EL (cell line): ENCODE results near the gene MUC5B.

ENCODE experiments used
- DNase-seq: peaks from one replicate; pipeline ENCODE4 v3.0.0-alpha.2; 2016

The MUC5B gene

DNA sequence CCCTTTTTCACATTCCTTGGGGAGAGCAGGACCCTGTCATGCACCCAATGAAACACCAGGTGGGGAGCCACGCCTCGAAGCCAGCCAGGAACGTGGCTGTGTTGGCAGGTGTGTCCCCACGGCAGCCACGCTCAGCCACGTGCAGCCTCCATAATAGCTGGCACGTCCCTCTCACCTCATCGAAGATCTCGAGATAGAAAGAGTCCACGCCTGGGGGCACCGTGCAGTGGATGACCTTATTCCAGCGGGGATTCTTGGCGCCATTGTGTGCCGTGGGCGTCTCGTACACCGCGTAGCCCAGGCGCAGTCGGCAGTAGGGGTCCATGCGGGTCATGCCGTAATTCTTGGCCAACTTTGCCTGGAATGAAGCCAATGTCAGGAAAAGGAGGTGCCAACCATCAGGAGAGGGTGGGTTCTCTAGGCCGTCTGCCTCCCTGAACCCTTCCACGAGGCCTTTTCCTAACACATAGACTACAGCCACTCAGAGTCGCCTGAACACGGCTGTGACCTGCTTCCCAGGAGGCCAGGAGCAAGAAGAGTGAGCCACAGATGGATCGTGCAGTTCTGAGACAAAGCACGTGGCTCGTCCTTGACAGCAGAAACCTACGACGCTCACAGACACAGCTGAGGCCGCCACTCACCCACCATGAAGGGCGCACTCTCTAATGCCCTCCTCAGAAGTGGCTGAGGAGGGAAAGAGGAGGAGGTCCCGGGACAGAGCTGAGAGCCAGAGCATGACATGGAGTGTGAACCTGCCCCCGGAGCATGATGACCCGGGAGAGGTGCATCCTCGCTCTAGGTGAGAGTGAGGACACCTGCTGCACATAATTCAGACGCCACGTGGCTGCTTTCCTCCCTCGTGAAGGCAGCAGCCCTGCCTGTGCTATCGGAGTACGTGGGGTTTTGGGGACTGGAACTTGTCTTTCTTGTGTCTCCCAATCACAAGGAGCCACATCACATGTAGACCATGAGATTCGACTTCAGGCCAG, 67.5 kb downstream of the MUC5B start:
- DNase-seq: no peak

DNA sequence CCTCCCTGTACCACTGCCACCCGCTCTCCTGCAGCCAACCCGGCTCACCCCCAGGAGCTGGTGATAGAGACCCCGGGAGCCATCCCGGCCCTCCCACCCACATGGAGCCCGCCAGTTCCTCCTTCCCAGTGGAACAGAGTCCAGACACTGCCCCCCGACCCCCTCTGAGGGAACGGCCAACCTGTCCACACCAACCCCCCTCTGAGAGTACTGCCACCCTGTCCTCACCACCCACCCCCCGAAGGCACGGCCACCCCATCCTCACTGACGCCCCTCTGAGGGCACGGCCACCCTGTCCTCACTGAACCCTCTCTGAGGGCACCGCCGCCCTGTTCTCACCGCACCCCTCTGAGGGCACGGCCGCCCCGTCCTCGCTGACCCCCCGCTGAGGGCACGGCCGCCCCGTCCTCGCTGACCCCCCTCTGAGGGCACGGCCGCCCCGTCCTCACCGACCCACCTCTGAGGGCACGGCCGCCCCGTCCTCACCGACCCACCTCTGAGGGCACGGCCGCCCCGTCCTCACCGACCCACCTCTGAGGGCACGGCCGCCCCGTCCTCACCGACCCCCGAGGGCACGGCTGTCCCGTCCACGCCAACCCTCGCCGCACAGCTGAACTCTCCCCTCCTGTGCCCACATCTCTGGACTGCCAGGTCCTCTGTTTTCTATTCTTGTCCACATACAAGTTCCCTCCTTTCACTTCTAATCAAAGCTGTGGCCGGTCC, 68.6 kb downstream of the MUC5B start:
- DNase-seq: no peak

DNA sequence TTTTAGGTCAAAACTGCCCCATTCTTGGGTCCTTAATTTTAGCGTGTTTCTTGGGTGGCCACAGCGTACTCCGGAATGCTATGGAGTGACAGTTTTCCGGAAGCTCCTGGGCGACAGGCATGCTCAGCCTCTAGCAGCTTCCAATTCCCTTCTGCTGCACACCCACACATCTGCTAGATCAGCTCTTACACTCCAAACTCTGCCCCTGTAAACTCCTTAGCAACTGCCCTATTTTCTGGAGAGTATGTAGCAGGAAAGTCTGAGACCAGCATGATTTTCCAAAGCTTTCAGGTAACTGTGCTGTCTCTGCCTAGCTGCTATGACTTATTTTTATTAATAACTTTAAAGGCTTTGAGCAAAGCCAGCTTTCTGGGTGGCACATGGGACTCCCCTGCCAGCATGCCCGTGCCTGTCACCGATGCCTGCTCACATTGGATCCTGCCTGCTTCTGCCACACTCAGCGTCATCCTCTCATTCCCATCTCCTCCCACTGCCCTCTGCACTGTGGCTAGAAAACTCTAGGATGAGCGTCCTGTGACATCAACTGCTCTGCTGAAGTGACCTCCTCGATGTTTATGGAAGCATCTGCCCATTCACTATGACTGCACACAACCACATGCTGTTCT, 69.3 kb downstream of the MUC5B start:
- no peak for DNase-seq

DNA sequence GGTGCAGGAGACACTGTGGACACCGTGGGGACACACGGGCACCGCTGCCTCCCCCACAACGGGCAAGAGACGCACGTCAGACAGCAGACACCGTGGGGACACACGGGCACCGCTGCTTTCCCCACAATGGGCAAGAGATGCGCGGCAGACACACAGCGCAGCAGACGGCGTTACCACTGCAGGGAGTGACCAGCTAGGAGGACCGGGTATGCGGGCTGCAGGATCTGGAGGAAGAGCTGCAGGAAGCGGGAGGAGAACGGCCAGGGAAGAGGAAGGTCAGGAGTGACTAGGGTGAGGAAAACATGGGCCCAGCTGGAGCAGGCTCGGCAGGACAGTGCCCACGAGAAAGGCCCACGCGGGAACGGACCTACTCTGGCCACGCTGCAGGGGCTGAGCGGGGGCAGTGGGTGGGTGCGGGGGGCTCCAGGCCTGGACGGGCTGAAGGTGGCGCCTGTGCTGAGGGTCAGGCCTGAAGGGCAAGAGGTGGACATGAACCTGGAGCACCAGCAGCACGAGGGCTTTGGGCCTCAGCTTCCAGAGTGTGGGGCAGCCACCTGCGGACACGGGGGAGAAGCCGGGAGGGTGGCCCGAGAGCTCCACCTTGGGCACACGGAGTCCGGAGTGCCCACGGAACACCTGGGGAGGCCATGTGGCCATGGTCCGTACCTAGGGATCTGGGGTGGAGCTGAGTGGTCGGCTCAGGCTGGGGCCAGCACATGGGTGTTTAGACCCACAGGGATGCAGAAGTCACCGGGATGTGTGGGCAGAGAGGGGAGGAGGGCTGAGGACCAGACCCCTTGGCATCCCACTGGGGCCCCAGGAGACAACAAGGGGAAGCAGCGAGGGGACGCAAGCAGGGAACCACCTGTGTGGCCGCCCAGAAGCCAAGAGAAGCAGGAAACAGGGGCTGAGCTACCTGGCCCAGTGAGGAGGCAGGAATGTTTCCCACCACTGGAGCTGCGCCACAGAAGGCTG, 70.1 kb downstream of the MUC5B start:
- no peak for DNase-seq

DNA sequence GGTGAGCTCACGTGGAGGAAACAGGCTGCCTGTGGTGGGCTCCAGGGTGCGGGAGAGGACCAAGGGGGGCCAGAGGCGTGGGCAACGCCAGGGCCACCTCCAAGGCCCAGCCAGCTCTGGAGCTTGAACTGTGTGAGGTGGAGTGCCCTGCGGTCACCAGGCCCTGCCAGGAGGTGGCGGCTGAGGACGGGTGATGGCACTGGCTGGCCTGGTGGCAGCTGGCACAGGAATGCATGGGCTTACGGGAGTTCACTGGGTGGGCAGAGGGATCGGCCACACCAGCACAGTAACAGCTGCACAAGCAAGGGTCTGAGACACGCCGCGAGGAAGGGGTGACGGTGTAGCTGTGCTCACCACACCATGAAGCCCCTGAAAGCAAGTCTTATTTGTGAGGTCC, 70.8 kb downstream of the MUC5B start:
- DNase-seq: no peak

DNA sequence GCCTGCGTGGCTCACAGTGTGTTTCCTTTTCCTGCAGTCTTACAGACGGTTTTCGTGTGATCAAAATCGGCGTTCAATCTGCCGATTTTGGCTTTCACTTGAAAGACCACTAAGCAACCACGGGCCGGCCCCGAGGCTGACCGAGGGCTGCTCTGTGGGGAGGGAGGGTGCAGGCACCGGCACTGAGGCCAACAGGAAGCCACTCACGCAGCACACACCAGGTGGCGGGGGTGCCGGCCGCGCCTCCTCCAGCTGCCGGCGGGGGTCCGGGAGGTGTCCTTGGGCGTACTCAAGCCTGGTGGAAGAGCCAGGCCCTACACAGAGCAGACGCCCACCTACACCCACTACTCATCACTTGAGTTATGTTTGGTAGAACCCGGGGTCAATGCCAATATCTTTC, 72.2 kb downstream of the MUC5B start:
- no peak for DNase-seq

DNA sequence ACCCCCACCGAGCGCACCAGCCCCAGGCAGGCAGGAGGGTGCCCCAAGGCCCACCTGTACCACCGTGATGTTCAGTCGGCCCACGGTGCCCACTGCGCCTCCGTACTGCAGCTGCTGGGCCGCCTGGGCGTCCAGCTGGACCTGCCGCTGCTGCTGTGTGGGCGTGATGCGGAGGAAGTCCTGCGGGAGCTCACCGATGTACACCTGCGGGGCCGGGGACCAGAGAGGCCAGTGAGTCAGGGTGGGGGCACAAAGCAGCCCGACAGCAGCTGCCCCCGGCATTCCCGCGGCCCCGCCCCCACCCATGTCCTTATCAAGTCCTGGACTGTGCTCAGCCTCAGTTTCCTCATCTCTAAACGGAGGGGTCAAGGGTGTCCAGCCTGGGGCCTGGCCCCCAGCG, 72.7 kb downstream of the MUC5B start:
- no peak for DNase-seq

DNA sequence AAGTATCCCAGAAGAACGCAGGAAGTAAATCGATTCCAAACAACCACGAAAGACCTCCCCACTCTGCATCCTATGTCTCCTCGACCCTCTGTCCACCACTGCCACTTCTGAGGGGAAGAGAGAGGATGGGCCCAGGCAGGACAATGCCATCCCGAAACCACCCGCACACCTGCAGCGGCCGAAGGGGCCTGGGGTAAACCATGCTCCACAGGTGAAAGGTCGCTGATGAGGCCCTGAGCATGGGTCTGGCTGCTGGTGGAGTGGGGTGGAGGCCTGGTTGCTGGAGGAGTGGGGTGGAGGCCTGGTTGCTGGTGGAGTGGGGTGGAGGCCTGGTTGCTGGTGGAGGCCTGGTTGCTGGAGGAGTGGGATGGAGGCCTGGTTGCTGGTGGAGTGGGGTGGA, 73.4 kb downstream of the MUC5B start:
- DNase-seq: no peak

DNA sequence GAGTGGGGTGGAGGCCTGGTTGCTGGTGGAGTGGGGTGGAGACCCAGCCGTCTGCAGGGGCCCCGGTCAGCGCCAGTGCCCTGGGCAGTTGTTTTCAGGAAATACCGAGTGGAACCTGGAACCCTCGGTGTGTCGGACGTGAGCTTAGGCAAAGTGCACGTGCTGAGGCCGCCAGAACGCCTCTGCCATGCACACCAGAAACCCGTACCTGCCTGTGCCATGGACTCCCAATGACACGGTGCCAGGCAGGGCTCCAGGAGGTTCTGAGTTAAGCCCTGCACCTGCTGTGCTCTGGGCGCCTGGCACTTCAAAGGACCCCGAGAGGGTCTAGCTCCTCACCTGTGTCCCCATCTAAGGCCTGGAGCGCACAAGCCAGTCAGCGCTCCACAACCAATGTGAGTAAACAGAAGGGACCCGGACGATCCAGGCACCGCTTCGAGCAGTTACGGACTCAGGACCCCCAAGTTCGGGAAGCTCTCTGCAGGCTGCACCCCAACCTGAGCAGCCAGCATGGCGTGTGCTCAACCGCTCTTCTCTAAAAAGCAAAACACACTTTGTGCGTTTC, 74.2 kb downstream of the MUC5B start:
- DNase-seq: no peak

DNA sequence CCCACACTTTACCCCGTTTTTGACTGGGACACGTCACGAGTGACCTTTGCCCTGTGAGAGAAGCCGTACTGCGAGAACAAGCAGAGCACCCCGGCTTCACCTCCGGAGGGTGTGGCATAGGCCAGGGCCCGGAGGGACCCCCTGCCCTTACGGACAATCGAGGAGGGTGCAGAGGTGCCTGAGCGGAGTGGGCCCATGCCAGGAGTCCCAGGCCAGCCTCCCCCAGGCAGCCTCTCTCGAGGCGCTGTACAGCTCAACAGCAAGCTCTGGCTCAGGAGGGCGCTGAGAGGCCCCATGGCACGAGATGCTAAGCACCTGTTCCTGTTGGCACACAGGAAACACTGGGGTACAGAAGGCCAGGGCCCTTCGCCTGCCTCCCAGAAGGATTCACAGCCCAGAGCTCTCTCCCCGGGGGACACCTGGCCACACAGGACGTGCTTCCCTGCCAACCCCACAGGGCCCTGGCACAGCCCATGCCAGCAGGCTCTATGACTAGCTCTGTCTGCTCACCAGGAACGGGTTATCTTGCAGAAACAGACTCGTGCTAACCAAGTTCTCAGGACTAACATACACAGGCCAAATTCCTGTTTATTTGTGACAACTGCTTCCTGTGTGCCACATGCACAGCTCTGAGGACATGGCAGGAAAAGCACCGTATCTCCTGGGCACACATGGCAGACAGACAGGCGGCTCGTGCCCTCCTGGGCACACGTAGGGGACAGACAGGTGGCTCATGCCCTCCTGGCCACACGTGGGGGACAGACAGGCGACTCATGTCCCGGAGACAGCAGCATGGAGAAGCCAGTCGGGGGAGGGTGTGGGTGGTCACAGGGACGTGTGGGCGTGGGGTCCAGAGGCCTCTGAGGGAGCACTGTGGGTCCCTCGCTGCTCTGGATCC, 75.0 kb downstream of the MUC5B start:
- no peak for DNase-seq

DNA sequence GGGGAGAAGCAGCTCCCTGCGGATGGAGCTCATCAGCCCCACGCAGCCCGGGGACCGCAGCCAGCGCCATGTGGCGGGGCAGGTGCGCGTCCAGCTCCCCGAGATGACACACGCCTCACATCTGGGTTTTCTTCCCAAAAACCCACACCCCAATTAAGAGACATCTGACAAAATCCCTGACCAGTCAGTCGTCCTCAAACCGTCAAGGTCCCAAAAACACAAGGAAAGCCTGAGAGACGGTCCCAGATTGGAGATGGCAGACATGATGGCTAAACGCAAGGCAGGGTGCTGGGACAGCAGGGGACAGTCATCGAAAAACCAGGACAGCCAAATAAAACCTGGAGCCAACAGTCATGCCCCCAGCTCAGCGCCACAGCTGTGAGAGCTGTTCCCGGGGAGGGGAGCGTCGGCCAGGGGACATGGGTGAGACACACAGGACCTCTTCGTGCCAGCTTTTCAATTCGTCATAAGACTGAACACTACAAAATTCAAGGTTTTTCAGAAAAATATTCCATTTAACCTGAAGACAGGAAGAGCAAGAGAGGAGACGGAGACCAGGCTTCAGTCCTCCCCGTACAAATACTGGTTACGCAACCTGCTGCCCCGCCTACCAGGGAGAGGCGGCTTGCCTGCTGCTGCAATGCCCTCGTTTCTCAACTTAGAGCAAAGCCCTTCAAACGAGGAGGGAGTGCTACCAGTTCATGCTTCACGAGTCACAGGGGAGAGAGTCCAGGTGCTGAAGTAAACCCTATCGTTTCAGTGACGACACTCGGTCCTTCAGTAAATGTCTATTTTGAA, 76.0 kb downstream of the MUC5B start:
- peak; percentile 26 for DNase-seq

DNA sequence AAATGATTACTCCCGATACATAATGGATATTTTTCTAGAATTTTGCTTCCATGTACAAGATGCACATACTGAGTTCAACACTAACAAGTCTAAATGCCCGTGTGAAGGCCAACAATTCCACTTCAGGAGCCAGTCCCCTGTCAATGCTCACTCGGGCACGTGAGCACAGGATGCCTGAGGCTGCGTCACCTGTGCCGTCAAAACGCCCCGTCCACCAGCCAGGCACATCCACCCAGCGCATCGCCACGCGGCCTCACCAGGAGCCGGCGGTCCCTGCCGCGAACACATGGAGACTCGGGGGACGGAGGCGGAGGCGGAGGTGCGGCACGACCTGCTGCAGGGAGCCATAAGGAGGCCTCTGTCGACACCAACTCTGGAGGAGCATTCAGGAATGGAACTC, 76.8 kb downstream of the MUC5B start:
- DNase-seq: no peak

DNA sequence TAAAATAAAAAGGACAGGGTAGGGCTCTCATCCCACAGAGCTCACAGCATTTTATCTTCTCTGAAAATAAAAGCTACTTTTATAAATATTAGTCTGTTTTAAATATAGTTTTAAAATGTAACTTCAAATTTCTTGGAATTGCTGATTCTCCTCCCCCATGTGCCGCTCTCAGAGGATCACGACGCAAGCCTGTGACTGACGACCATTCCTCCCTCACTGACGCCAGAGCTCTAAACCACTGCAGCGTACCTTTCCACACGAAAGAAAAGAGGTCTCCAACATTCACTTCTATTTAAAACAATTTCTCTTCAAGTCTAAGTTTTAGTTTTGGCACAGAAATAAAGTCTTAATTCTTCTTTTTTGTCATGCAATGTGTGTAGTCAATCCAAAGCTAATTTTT, 77.3 kb downstream of the MUC5B start:
- no peak for DNase-seq

DNA sequence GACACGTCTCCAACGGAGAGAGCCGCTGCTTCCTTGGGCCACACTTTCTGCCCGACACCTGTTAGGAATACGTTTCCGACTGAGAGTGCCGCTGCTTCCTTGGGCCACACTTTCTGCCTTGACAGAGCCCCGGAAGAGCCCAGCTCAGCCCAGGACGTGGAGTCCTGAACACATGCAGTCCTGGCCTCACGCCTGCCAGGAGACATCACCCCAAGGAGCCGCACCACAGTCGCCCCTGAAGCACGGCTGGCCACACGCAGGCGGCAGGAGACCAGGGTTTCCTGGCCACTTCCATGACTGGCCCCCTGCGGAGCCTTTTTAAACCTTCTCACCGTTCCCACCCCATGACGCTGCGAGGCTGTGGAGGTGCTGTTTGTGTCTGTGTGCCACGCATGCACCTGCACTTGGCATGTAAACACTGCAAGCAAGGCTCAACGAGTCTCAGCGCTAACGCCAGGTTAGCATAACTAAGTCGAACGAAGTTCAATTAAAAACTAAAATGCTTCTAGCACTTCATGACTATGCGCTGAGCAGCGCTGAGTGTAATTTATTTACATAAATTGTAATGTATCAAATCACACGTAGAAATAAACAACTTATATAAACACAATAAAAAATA, 77.8 kb downstream of the MUC5B start:
- DNase-seq: no peak

DNA sequence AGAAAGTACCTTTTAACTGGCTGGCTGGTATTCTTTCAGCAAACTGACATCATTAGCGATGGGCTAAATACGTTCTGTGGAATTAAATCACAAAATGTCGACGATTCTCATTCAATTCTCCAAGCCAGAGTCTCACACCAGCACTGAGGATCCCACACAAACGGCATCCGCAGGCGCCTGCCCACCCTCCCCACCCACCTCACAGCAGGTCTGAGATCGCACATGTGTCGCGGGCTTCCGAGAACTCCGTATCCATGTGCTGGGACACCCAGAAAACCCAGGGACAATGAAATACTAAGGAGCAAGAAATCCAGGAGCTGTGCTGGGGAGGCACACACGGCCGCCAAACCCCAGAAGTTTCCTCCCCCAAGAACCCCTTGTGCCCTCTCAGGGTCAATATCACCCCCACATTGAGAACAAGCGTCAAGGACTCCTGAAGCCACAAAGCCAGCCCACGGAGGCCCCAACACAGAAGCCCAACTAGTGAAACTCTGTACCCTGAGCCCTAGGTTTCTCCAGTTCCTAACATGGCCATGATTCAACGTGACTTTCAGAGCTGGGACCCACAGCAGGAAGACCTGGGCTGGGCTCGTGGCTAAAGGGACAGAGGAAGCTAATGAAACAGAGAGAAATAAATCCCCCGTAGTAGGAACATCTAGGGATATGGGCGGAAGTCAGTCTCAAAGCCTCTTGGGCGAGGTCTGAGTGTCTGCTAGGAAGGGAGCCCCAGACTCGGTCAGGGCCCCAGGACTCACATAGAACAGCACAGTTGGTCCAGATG, 78.5 kb downstream of the MUC5B start:
- DNase-seq: no peak

DNA sequence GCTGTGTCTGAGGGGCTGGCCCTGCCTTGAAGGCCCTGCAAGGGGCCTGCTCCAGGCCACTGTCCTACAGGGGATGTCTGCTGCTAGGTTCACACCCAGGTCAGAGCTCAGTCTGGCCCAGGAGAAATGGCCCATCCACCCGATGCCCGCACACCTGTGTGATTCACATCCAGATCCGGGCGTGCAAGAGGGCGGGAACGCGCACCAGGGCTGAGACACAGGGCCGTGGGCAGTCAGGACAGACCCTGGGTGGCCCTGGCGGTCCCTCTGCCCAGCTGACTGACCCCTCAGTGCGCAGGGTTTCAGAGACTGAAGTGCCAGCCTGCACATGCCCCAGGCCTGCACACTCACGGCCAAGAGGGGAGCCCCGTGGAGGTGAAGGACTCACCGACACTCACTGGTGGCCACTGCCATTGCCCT, 79.2 kb downstream of the MUC5B start:
- DNase-seq: no peak

DNA sequence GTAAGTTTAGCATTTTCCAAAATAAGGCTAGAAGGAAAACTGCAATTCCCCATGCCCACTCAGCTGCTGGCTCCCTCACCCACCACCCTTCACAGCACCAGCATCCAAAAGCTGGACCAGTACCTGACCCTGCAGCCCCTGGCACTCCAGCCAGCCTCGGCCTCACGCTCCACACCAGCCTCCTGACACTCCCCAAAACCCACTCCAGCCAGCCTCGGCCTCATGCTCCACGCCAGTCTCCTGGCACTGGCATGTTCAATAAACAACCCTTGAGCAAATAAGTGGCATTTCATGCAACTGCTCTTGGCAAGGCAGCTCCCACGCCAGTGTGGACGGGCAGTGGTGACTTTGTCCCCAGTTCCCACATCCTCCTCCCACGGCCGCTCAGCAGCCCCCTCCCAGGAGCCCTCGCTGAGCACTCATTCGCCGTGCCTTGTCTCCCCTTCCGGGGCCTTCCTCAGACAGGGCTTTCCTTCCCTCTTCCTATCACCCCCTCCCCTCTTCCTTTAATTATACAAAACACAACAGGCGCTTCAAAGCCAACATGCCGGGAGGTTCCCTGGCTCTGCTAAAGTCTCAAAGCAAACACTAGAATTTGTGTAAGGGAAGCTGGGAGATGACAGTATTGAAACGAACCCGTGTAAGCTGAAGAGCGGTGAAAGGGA, 79.7 kb downstream of the MUC5B start:
- DNase-seq: no peak

DNA sequence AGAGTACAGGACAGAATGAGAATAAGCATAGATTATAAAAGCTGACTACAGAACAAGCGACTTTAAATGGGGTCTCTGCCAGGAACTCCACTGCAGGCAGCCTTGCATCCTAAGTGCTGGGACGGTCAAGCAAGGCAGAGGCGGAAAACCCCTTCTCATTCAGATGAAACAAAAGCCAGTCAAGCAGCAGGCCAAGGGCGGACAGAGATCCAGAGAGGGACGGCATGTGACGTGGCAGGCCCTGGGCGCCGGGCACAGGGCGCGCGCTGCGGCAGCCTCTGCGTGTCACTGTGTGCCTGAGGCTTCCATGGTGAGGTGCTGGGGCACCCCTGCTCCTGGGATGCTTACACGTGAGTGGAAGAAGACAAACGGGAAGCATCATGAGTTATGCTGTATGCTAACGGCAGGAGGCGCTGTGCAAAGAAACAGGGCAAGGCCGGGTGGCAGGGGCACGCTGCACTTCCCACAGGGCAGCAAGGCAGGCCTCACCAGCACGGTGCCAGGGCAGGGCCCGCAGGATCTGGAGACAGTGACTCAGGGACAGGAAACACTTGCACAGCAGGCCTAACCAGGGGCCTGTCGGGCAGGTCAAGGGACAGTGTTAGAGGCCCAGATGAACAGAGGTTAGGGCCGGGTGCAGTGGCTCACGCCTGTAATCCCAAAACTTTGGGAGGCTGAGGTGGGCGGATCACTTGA, 80.4 kb downstream of the MUC5B start:
- no peak for DNase-seq
